A673 (cell line): ENCODE data around the gene CHD9NB.

Source experiments
- CTCF ChIP-seq: fragments of 300-800, 200-600 bp; sonication (generic); conservative IDR thresholded peaks from 2 replicates; pipeline ENCODE4 v1.5.1; 2017; ENCODE audit warnings: low read depth, mild to moderate bottlenecking, antibody characterized with exemption, low read length, moderate library complexity, mixed read lengths
- EZH2 ChIP-seq: fragments of 200-600 bp; sonication (generic); IDR thresholded peaks from 2 replicates; pipeline ENCODE4 v1.6.1; 2017; ENCODE audit warnings: borderline replicate concordance, low read depth, mild to moderate bottlenecking, mixed read lengths, antibody characterized with exemption, low read length; ENCODE audit not compliant: poor library complexity, severe bottlenecking

GRCh38 chr16:53061256-53061655 is 8.6 kb upstream of the CHD9NB start:
- TF ChIP-seq EZH2 (no peak), CTCF (no peak)
